Peyer's patch (tissue), 4 donors: Measurements from ENCODE around the gene ARHGAP20.

Experiments
- POLR2A ChIP-seq, 2 donors: fragments of 450-650 bp; IDR thresholded peaks; one replicate each; pipeline ENCODE4 v1.5.1; 2017; ENCODE audit warnings: antibody characterized with exemption in 2 of 2, mild to moderate bottlenecking in 2 of 2, moderate library complexity in 2 of 2
- TF ChIP-seq, protein P1 (sequence below), 6 experiments: fragments of 450-650 bp in 4 of 6; fragments of 200-600 bp in 2 of 6; sonication (generic) in 1 of 6; IDR thresholded peaks; one replicate each; pipeline ENCODE4 v1.5.1; 2017 to 2019; ENCODE audit warnings: antibody characterized with exemption in 6 of 6, mild to moderate bottlenecking in 3 of 6, moderate library complexity in 1 of 6

DNA sequence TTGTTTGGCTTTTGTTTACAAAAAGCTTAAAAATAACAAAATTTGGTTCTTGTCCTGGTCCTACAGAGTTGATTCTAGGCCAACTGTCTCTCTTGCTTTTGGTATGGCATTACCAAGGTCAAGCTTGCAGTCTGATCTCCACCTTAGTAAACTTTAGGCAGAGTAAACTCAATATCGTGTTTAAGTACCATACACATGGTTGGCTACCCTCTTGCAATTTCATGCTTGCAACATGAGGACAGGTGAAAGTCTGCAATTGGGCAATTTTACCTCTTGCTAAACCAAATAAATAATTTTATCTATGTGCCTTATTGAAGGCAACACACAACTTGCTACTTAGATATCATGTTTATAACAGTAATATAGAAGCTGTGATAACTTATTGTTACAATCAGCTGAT is 125.1 kb downstream of the ARHGAP20 start:
- TF ChIP-seq, protein P1, sequence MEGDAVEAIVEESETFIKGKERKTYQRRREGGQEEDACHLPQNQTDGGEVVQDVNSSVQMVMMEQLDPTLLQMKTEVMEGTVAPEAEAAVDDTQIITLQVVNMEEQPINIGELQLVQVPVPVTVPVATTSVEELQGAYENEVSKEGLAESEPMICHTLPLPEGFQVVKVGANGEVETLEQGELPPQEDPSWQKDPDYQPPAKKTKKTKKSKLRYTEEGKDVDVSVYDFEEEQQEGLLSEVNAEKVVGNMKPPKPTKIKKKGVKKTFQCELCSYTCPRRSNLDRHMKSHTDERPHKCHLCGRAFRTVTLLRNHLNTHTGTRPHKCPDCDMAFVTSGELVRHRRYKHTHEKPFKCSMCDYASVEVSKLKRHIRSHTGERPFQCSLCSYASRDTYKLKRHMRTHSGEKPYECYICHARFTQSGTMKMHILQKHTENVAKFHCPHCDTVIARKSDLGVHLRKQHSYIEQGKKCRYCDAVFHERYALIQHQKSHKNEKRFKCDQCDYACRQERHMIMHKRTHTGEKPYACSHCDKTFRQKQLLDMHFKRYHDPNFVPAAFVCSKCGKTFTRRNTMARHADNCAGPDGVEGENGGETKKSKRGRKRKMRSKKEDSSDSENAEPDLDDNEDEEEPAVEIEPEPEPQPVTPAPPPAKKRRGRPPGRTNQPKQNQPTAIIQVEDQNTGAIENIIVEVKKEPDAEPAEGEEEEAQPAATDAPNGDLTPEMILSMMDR (IDR thresholded peaks at IDR 0.05) = no peak
- no peak for TF ChIP-seq POLR2A (IDR thresholded peaks at IDR 0.05)
